Neural cell (in vitro differentiated cells): Measurements from ENCODE around the gene FXYD6. TPM values are rescaled to one million over a fixed set of nuclear protein-coding genes. Genes with fewer than 3 reads are reported as not detected.

ENCODE experiments used
- H2AFZ ChIP-seq: fragments of 200-600, 300-800 bp; sonication (generic), shearing (Covaris generic); 2 replicates; pipeline ENCODE4 v1.6.0; 2014; ENCODE audit warnings: low read depth, mild to moderate bottlenecking, antibody characterized with exemption, low read length, moderate library complexity
- H3F3A ChIP-seq: fragments of 200-600 bp; shearing (Covaris generic); 2 replicates; pipeline ENCODE4 v1.6.1; 2016; ENCODE audit warnings: mild to moderate bottlenecking, moderate library complexity, mixed read lengths, antibody characterized with exemption, low read length; ENCODE audit not compliant: insufficient read depth, poor library complexity, severe bottlenecking
- H3K27ac ChIP-seq: fragments of 200-600, 300-800 bp; sonication (generic), shearing (Covaris generic); 2 replicates; pipeline ENCODE4 v1.5.1; 2014; ENCODE audit warnings: mild to moderate bottlenecking, low read length, moderate library complexity
- H3K27me3 ChIP-seq: fragments of 300-800, 200-600 bp; sonication (generic), shearing (Covaris generic); 2 replicates; pipeline ENCODE4 v1.6.0; 2014; ENCODE audit warnings: mild to moderate bottlenecking, low read depth, low read length, moderate library complexity; ENCODE audit not compliant: insufficient read depth
- H3K36me3 ChIP-seq: fragments of 300-800, 200-600 bp; sonication (generic), shearing (Covaris generic); 2 replicates; pipeline ENCODE4 v1.5.1; 2014; ENCODE audit warnings: mild to moderate bottlenecking, antibody characterized with exemption, low read length, moderate library complexity; ENCODE audit not compliant: insufficient read depth
- H3K4me2 ChIP-seq: fragments of 300-800, 200-600 bp; sonication (generic), shearing (Covaris generic); 2 replicates; pipeline ENCODE4 v1.6.0; 2014; ENCODE audit warnings: mild to moderate bottlenecking, low read length
- H3K4me3 ChIP-seq: fragments of 300-800, 200-600 bp; sonication (generic), shearing (Covaris generic); 2 replicates; pipeline ENCODE4 v1.5.1; 2014; ENCODE audit warnings: mild to moderate bottlenecking, low read length, moderate library complexity
- H3K79me2 ChIP-seq: fragments of 200-600 bp; shearing (Covaris generic); replicated peaks from 2 replicates; pipeline ENCODE4 v1.6.0; 2014; ENCODE audit warnings: mild to moderate bottlenecking, low read length, moderate library complexity; ENCODE audit not compliant: insufficient read depth
- H3K9ac ChIP-seq: fragments of 300-800, 200-600 bp; sonication (generic), shearing (Covaris generic); 2 replicates; pipeline ENCODE4 v1.6.1; 2016; ENCODE audit warnings: mild to moderate bottlenecking, low read length, mixed read lengths
- H3K9me2 ChIP-seq: fragments of 200-600 bp; shearing (Covaris generic); 2 replicates; pipeline ENCODE4 v1.6.1; 2016; ENCODE audit warnings: mild to moderate bottlenecking, low read length, mixed read lengths; ENCODE audit not compliant: insufficient read depth
- H3K9me3 ChIP-seq: fragments of 200-600, 300-800 bp; sonication (generic), shearing (Covaris generic); 2 replicates; pipeline ENCODE4 v1.6.1; 2016; ENCODE audit warnings: mild to moderate bottlenecking, mixed run types, low read length, moderate library complexity, mixed read lengths
- H4K20me1 ChIP-seq: fragments of 200-600 bp; shearing (Covaris generic); 2 replicates; pipeline ENCODE4 v1.6.1; 2016; ENCODE audit warnings: mild to moderate bottlenecking, mixed run types; ENCODE audit not compliant: insufficient read depth
- CTCF ChIP-seq: fragments of 450-650 bp; IDR thresholded peaks from 2 replicates; pipeline ENCODE4 v1.5.1; 2014; ENCODE audit warnings: antibody characterized with exemption, mild to moderate bottlenecking, moderate library complexity; ENCODE audit not compliant: poor library complexity, severe bottlenecking
- EP300 ChIP-seq: fragments of 450-650 bp; conservative IDR thresholded peaks from 2 replicates; pipeline ENCODE4 v1.6.1; 2014; ENCODE audit warnings: antibody characterized with exemption, mild to moderate bottlenecking, moderate library complexity; ENCODE audit not compliant: poor library complexity, severe bottlenecking
- EZH2 ChIP-seq: fragments of 200-600, 300-800 bp; shearing (Covaris generic), sonication (generic); IDR thresholded peaks from 2 replicates; pipeline ENCODE4 v1.6.1; 2014; ENCODE audit warnings: antibody characterized with exemption, low read length, borderline replicate concordance, mild to moderate bottlenecking; ENCODE audit not compliant: insufficient read depth, poor library complexity, severe bottlenecking
- MXI1 ChIP-seq: fragments of 450-650 bp; conservative IDR thresholded peaks from 2 replicates; pipeline ENCODE4 v1.6.1; 2014; ENCODE audit warnings: antibody characterized with exemption, mild to moderate bottlenecking; ENCODE audit not compliant: poor library complexity, severe bottlenecking
- POLR2AphosphoS5 ChIP-seq: IDR thresholded peaks from 2 replicates; pipeline ENCODE4 v1.6.1; 2012
- RAD21 ChIP-seq: fragments of 450-650 bp; conservative IDR thresholded peaks from 2 replicates; pipeline ENCODE4 v1.6.1; 2014; ENCODE audit warnings: antibody characterized with exemption, mild to moderate bottlenecking, moderate library complexity
- REST ChIP-seq: IDR thresholded peaks from 2 replicates; pipeline ENCODE4 v1.6.1; 2012; ENCODE audit warnings: borderline replicate concordance
- SMC3 ChIP-seq: fragments of 450-650 bp; conservative IDR thresholded peaks from 2 replicates; pipeline ENCODE4 v1.6.1; 2014; ENCODE audit warnings: antibody characterized with exemption, mild to moderate bottlenecking, moderate library complexity; ENCODE audit not compliant: poor library complexity
- TAF1 ChIP-seq: IDR thresholded peaks from 2 replicates; pipeline ENCODE4 v1.6.1; 2012; ENCODE audit warnings: low read depth
- polyA plus RNA-seq: library from polyadenylated mRNA; depleted of rRNA; stranded (reverse); fragments of >200 nt; gene quantifications from 2 replicates; pipeline ENCODE4 v1.2.3, GENCODE V29; 2014

FXYD6 gene
- polyA plus RNA-seq, 1 donor from 2014 or later, result 218 TPM

GRCh38 chr11:117835576-117835975, 40.9 kb downstream of the FXYD6 start:
- Histone ChIP-seq H3K4me3 (no peak overlapping the region), H3K9me2 (no peaks in the 10 kb centered on the region), H2AFZ (no peak overlapping the region), H3K36me3 (peaks cover 3% of the 10 kb centered on the region), H3K9ac (no peak overlapping the region), H3K79me2 (no peaks in the 10 kb centered on the region), H3K9me3 (no peaks in the 10 kb centered on the region), H4K20me1 (no peaks in the 10 kb centered on the region), H3F3A (no peaks in the 10 kb centered on the region), H3K4me2 (no peak overlapping the region), H3K27me3 (no peaks in the 10 kb centered on the region), H3K27ac (no peak overlapping the region)
- TF ChIP-seq CTCF (no peak), EP300 (no peak), RAD21 (no peak), REST (no peak), POLR2AphosphoS5 (no peak), EZH2 (no peak), MXI1 (no peak), TAF1 (no peak), SMC3 (no peak)

GRCh38 chr11:117834838-117835443, 41.5 kb downstream of the FXYD6 start:
- no peak overlapping the region for H3K27ac ChIP-seq
- no peak overlapping the region for H3K4me3 ChIP-seq
- TF ChIP-seq TAF1, result no peak
- TF ChIP-seq CTCF, result no peak
- TF ChIP-seq MXI1, result no peak
- TF ChIP-seq REST, result no peak
- TF ChIP-seq EZH2, result no peak
- no peak for TF ChIP-seq RAD21
- TF ChIP-seq SMC3, result no peak
- no peak for TF ChIP-seq EP300
- no peak for TF ChIP-seq POLR2AphosphoS5
- no peaks in the 10 kb centered on the region for H3K79me2 ChIP-seq
- H3K9me2 ChIP-seq, result no peaks in the 10 kb centered on the region
- H3K9ac ChIP-seq, result no peak overlapping the region
- H3F3A ChIP-seq, result no peaks in the 10 kb centered on the region
- H3K36me3 ChIP-seq, result peaks cover 3% of the 10 kb centered on the region
- H4K20me1 ChIP-seq, result no peaks in the 10 kb centered on the region
- no peak overlapping the region for H3K4me2 ChIP-seq
- H2AFZ ChIP-seq, result no peak overlapping the region
- no peaks in the 10 kb centered on the region for H3K27me3 ChIP-seq
- H3K9me3 ChIP-seq, result no peaks in the 10 kb centered on the region
